Natural killer cell (primary cell): ENCODE data around the gene TSR1. TPM values are rescaled to one million over a fixed set of nuclear protein-coding genes. Genes with fewer than 3 reads are reported as not detected.
"Not testable (repeated sequence)": the region's sequence is repeated elsewhere in the genome, so short reads cannot be mapped to it uniquely, and the experiment has no call there.

Source experiments
- ATAC-seq, 3 donors: fragments of 150-1000 bp in 2 of 3; fragments of 200-7000 bp in 1 of 3; cut with Tn5 transposase; 1 replicate in 1 of 3; 2 replicates in 2 of 3; pipeline ENCODE4 v1.10.0; 2021; ENCODE audit warnings: mild to moderate bottlenecking in 2 of 3, moderate library complexity in 2 of 3
- DNase-seq, 2 donors: peaks; one replicate each; pipeline versions ENCODE4 v3.0.0 to v3.0.0-alpha.2; 2013 to 2021; ENCODE audit warnings: mixed read lengths in 1 of 2
- H3K27ac ChIP-seq: one replicate; pipeline ENCODE4 v1.5.1; 2013; ENCODE audit warnings: mild to moderate bottlenecking, low read length
- H3K27me3 ChIP-seq: one replicate; pipeline ENCODE4 v1.6.1; 2013; ENCODE audit warnings: low read length; ENCODE audit not compliant: control insufficient read depth, insufficient read depth
- H3K36me3 ChIP-seq: one replicate; pipeline ENCODE4 v1.6.1; 2013; ENCODE audit warnings: low read length; ENCODE audit not compliant: control insufficient read depth, insufficient read depth
- H3K4me1 ChIP-seq: one replicate; pipeline ENCODE4 v1.6.1; 2013; ENCODE audit warnings: low read length; ENCODE audit not compliant: control insufficient read depth, insufficient read depth
- H3K4me3 ChIP-seq: one replicate; pipeline ENCODE4 v1.5.1; 2013; ENCODE audit warnings: low read length
- H3K9me3 ChIP-seq: one replicate; pipeline ENCODE4 v1.6.1; 2013; ENCODE audit warnings: low read length; ENCODE audit not compliant: control insufficient read depth, insufficient read depth
- H3K27ac Mint-ChIP-seq, 2 donors: one replicate each; pipeline ENCODE4 v1.8.0; 2022; ENCODE audit warnings: mild to moderate bottlenecking in 2 of 2, mixed read lengths in 2 of 2, moderate library complexity in 1 of 2
- H3K27me3 Mint-ChIP-seq, 2 donors: one replicate each; pipeline ENCODE4 v1.8.0; 2022; ENCODE audit warnings: low read depth in 2 of 2, mixed read lengths in 2 of 2
- H3K36me3 Mint-ChIP-seq: one replicate; pipeline ENCODE4 v1.8.0; 2022; ENCODE audit warnings: mixed read lengths
- H3K4me1 Mint-ChIP-seq, 2 donors: one replicate each; pipeline ENCODE4 v1.8.0; 2022; ENCODE audit warnings: mixed read lengths in 2 of 2
- H3K4me3 Mint-ChIP-seq: one replicate; pipeline ENCODE4 v1.8.0; 2022; ENCODE audit warnings: mild to moderate bottlenecking, moderate library complexity, mixed read lengths
- H3K9me3 Mint-ChIP-seq, 2 donors: one replicate each; pipeline ENCODE4 v1.8.0; 2022; ENCODE audit warnings: mixed read lengths in 2 of 2
- WGBS: methylation state at CpG from one replicate; pipeline ENCODE4 v1.1.7; 2013; ENCODE audit warnings: missing lambda C conversion rate; ENCODE audit not compliant: insufficient coverage; 5-methylcytosine and 5-hydroxymethylcytosine counted together
- intact Hi-C: fragments of 100-400 bp; cut with micrococcal nuclease; formaldehyde crosslinking; loops from one replicate; pipeline ENCODE4 v1.14.2; 2022
- total RNA-seq, 4 donors: library from RNA; stranded (reverse); fragments of 120-200 nt in 1 of 4; gene quantifications; one replicate each; pipeline versions ENCODE4 v1.2.3 to v1.2.4, GENCODE V29; 2013 to 2022
- TF ChIP-seq, protein P1 (sequence below): fragments of 200-600 bp; IDR thresholded peaks from one replicate; pipeline ENCODE4 v1.8.0; 2022; ENCODE audit warnings: antibody characterized with exemption

The TSR1 gene
- total RNA-seq, 3 donors from 2014 or later (not counting 1 experiment from before 2014, with no cell fraction given): 19.7 to 30.7 (median 29.0) TPM

DNA sequence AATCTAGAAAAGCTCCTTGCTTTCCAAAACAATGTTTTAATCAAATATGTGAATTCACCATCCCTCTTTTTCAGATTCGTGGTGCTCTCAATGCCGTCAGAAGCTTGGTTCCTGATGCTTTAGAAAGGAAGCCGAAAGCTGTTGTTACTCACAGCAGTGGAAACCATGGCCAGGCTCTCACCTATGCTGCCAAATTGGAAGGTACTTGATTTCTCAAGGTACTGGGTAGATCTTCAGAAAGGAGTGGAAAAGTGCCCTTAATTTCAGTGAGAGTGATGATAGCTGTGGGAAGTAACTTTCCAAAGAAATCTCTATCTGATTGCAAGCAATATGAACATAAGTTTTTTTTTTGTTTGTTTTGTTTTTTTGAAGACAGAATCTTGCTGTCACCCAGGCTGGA lies 18.5 kb downstream of the TSR1 start:
- 97% methylated on average over 3 of the region's 3 CpGs for WGBS
- intact Hi-C loops: no loop called here
- TF ChIP-seq, protein P1, sequence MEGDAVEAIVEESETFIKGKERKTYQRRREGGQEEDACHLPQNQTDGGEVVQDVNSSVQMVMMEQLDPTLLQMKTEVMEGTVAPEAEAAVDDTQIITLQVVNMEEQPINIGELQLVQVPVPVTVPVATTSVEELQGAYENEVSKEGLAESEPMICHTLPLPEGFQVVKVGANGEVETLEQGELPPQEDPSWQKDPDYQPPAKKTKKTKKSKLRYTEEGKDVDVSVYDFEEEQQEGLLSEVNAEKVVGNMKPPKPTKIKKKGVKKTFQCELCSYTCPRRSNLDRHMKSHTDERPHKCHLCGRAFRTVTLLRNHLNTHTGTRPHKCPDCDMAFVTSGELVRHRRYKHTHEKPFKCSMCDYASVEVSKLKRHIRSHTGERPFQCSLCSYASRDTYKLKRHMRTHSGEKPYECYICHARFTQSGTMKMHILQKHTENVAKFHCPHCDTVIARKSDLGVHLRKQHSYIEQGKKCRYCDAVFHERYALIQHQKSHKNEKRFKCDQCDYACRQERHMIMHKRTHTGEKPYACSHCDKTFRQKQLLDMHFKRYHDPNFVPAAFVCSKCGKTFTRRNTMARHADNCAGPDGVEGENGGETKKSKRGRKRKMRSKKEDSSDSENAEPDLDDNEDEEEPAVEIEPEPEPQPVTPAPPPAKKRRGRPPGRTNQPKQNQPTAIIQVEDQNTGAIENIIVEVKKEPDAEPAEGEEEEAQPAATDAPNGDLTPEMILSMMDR: no peak
- H3K9me3 Mint-ChIP-seq: no peaks in the 10 kb centered on the region
- Histone ChIP-seq H3K9me3 (no peaks in the 10 kb centered on the region), H3K36me3 (peaks cover 9% of the 10 kb centered on the region), H3K4me1 (no peaks in the 10 kb centered on the region), H3K27ac (no peak overlapping the region), H3K27me3 (no peaks in the 10 kb centered on the region), H3K4me3 (no peak overlapping the region)
- H3K36me3 Mint-ChIP-seq: no peaks in the 10 kb centered on the region
- no peak overlapping the region for H3K27ac Mint-ChIP-seq
- no peak for ATAC-seq
- no peaks in the 10 kb centered on the region for H3K4me1 Mint-ChIP-seq
- no peaks in the 10 kb centered on the region for H3K27me3 Mint-ChIP-seq
- DNase-seq: no peak
- no peak overlapping the region for H3K4me3 Mint-ChIP-seq

DNA sequence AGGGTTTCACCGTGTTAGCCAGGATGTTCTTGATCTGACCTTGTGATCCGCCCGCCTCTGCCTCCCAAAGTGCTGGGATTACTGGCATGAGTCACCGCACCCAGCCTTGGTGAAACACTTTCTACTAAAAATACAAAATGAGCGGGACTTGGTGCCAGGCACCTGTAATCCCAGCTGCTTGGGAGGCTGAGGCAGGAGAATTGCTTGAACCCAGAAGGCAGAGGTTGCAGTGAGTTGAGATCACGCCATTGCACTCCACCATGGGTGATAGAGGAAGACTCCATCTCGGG lies 19.4 kb downstream of the TSR1 start:
- intact Hi-C loops, H3K4me1 ChIP-seq, H3K27ac ChIP-seq, H3K36me3 ChIP-seq, ATAC-seq, H3K9me3 ChIP-seq, H3K4me3 ChIP-seq, DNase-seq, H3K27ac Mint-ChIP-seq, H3K36me3 Mint-ChIP-seq, H3K27me3 Mint-ChIP-seq, H3K4me1 Mint-ChIP-seq, H3K9me3 Mint-ChIP-seq, H3K4me3 Mint-ChIP-seq, H3K27me3 ChIP-seq: not testable (repeated sequence)
- 97% methylated on average over 7 of the region's 7 CpGs for WGBS

DNA sequence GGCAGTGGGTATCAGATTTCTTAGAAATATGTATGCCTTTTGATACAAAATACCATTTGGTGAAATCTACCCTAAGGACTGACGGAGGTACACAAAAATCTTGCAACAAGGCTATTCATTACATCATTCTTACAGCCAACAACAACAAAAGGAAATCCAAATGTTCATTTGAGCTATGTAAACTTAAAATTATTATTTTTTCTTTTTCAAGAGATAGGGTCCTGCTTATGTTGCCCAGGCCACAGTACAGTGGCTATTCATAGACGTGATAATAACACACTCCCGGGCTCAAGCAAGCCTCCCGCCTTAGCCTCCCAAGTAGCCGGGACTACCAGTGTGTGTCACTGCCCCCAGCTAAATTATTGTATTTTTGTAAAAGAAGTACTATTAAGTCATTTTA lies 23.5 kb downstream of the TSR1 start:
- H3K27ac Mint-ChIP-seq: no peak overlapping the region
- H3K36me3 Mint-ChIP-seq: no peaks in the 10 kb centered on the region
- H3K27ac ChIP-seq: no peak overlapping the region
- 97% methylated on average over 4 of the region's 5 CpGs for WGBS
- TF ChIP-seq, protein P1: no peak
- H3K4me3 ChIP-seq: no peak overlapping the region
- H3K27me3 Mint-ChIP-seq: no peaks in the 10 kb centered on the region
- no peaks in the 10 kb centered on the region for H3K36me3 ChIP-seq
- H3K4me1 ChIP-seq: no peaks in the 10 kb centered on the region
- H3K27me3 ChIP-seq: no peaks in the 10 kb centered on the region
- peaks cover under 1 to 6% of the 10 kb centered on the region in 2 donors for H3K4me1 Mint-ChIP-seq
- no peak for ATAC-seq
- no peak overlapping the region for H3K4me3 Mint-ChIP-seq
- no peak for DNase-seq
- H3K9me3 Mint-ChIP-seq: no peaks in the 10 kb centered on the region
- H3K9me3 ChIP-seq: no peaks in the 10 kb centered on the region
- intact Hi-C loops: no loop called here

DNA sequence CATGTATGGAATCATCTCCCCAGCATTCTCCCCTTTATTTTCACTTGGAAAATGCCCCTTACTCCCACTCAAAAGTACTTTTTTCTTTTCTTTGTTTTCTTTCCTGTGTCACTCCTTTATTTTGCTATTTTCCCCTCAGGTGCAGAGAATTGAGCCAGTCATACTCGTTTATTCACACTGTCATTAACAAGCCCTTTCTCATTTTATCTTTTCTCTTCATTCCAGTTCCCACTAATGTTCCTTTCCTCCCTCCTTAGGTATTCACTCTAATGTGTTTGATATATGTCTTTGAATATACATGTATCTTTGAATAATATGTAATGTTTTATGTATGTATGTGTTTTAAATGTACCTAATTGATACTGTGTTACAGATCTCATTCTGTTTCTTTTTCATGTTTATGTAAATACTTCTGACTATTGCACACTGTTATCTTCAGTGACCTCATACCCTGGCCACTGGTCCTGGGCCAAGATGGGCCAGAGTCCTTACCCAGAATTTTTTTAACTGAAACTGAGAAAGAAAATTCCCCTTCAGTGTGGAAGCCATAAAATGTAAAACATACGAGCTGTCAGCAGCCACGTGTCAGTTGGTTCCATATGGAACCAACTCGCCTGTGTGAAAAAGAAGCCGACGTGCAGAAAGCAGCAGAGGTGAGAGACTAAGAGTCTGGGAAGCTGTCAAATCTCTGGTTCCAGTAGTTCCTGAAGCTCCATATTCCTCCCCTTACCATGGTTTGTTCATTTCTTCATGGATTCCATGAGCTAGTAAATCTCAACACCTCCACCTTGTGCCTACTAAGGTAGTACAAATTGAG lies 26.7 kb downstream of the TSR1 start:
- no peak overlapping the region for H3K4me3 ChIP-seq
- no peak for DNase-seq
- no peaks in the 10 kb centered on the region for H3K36me3 ChIP-seq
- H3K27ac Mint-ChIP-seq: no peak overlapping the region
- H3K27me3 Mint-ChIP-seq: no peaks in the 10 kb centered on the region
- no peak overlapping the region for H3K27ac ChIP-seq
- 87% methylated on average over 6 of the region's 6 CpGs for WGBS
- H3K4me1 Mint-ChIP-seq: peaks cover 13 to 25% of the 10 kb centered on the region in 2 donors
- ATAC-seq: no peak
- intact Hi-C loops: no loop called here
- no peaks in the 10 kb centered on the region for H3K9me3 ChIP-seq
- H3K9me3 Mint-ChIP-seq: no peaks in the 10 kb centered on the region
- H3K27me3 ChIP-seq: no peaks in the 10 kb centered on the region
- peaks cover under 1% of the 10 kb centered on the region for H3K4me1 ChIP-seq
- H3K4me3 Mint-ChIP-seq: no peak overlapping the region
- TF ChIP-seq, protein P1: no peak
- no peaks in the 10 kb centered on the region for H3K36me3 Mint-ChIP-seq
